GM12872 (cell line): ENCODE measurements around the gene MSMO1.

Experiments used
- CTCF ChIP-seq: IDR thresholded peaks from 3 replicates; pipeline ENCODE4 v1.5.1; 2011; ENCODE audit warnings: low read depth, mild to moderate bottlenecking, low read length, moderate library complexity; ENCODE audit not compliant: insufficient read depth

MSMO1 gene

GRCh38 chr4:165343353-165344191, 16.1 kb downstream of the MSMO1 start:
- no peak for TF ChIP-seq CTCF

GRCh38 chr4:165345666-165346417, 18.4 kb downstream of the MSMO1 start:
- TF ChIP-seq CTCF = no peak

GRCh38 chr4:165347647-165348569, 20.4 kb downstream of the MSMO1 start:
- TF ChIP-seq CTCF = no peak

GRCh38 chr4:165351359-165352130, 24.1 kb downstream of the MSMO1 start:
- TF ChIP-seq CTCF = peak; percentile 29; the same call in 1 of the 3 replicates

GRCh38 chr4:165355900-165356300, 28.4 kb downstream of the MSMO1 start:
- peak; percentile 51 for TF ChIP-seq CTCF

GRCh38 chr4:165359506-165359905, 32.0 kb downstream of the MSMO1 start:
- no peak for TF ChIP-seq CTCF
